HG03025 (cell line): Measurements from ENCODE around the gene ATM.
"Not testable (repeated sequence)": the region's sequence is repeated elsewhere in the genome, so short reads cannot be mapped to it uniquely, and the experiment has no call there.

ENCODE experiments used
- ATAC-seq: cut with Tn5 transposase; IDR thresholded peaks from one replicate; pipeline ENCODE4 v1.9.1; 2021; ENCODE audit warnings: mild to moderate bottlenecking, moderate library complexity; ENCODE audit not compliant: unreplicated experiment, low FRiP score

Gene ATM

DNA sequence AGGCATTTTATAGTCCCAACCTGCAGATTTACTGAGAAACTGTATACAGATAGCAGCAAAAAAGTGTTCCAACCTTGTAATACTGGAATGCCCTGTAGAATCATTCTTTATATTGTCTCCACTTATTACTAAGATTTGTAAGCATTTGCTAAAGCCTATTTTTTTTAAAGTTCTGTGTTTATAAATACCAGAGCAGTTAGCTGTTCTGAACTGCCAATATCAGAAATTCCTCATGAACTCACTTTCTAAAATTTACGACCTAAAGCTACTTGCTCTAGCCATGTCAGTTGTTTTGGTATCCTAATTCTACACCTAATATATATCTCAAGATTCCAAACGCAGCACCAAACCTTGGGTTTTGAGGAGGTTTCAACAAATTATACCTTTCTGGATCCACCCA, 141.3 kb downstream of the ATM start:
- no peak for ATAC-seq

DNA sequence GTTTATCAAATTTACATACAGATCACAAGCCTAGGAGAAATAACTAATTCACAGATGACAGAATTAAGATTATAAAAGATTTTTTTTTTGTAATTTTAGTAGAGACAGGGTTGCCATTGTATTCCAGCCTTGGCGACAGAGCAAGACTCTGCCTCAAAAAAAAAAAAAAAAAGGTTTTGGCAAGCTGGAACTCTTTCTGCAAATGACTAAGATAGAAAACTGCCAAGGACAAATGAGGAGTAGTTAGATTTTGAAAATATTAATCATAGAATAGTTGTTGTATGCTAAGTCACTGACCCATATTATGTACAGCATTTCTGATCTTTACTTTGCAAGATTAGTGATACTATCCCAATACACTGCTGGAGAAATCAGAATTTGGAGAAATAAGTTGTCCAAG, 145.3 kb downstream of the ATM start:
- ATAC-seq: no peak

DNA sequence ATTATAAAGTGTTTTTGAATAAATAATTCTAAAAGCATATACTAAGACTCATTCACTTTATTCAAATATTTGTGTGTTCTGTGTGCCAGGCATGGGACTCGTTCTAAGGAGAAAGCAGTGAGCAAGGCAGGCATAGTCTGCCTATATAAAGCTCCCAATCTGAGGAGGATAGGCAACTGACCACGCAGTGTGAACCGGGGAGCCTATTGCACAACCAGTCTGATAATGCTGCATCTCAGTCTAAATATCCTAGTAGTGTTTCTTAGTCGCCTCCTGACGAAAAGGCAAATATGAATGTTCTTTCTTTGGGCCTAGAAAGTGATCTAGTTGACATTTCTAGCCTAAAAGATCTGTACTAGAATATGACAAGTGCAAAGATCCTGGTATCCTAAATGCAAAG, 146.2 kb downstream of the ATM start:
- no peak for ATAC-seq

DNA sequence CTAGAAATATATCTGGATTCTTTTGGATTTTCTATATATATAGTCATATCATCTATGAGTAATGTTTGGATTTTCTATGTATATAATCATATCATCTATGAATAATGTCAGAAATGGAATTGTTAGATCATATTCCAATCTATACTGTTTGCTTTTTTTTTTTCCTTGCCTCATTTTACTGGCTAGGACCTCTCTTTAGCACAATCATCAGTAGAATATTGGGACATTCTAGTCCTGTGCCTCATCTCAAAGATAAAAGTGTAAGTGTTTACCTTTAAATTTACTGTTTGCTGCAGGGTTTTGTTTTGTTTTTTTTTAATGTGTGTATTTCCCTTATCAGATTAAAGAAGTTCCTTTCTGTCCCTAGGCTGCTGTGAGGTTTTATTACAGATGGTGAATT, 147.4 kb downstream of the ATM start:
- no peak for ATAC-seq

DNA sequence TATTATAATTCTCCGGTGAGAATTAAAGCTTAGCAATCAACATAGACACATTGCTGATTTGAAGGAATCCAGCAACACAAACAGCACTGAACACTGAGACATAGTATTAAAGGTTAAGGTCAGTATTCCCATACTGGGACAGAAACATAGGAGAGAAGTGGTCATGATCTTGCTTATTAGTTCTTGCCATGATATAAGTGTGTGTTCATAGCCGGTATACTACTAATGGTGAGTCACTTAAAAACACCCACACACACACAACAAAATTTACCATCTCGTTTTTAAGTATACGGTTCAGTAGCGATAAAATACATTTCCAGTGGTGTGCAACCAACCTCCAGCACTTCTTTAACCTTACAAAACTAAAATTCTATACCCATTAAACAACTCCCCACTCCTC, 148.1 kb downstream of the ATM start:
- ATAC-seq: no peak

DNA sequence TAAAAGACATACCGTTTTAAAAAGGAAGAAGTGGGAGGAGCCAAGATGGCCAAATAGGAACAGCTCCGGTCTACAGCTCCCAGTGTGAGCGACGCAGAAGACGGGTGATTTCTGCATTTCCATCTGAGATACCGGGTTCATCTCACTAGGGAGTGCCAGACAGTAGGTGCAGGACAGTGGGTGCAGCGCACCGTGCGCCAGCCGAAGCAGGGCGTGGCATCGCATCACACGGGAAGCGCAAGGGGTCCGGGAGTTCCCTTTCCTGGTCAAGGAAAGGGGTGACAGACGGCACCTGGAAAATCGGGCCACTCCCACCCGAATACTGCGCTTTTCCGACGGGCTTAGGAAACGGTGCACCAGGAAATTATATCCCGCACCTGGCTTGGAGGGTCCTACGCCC, 150.6 kb downstream of the ATM start:
- ATAC-seq: not testable (repeated sequence)

DNA sequence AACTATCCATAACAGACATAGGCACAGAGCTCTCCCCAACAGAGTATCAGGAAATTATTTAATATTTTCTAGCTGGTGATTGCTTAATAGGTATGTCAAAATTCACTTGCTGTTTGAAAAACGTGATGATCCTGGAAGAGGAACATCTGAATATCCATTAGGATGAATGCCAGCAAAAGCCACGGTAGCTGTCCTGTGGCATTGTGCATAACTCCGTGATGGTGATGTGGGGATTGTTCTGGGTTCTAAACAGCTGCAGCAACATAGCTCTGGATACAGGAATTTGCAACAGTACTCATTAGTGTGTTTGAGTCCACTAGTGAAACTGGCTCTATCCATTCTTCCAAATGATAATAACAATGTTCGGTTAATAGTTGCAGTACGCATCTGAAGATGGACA, 165.7 kb downstream of the ATM start:
- ATAC-seq: no peak

DNA sequence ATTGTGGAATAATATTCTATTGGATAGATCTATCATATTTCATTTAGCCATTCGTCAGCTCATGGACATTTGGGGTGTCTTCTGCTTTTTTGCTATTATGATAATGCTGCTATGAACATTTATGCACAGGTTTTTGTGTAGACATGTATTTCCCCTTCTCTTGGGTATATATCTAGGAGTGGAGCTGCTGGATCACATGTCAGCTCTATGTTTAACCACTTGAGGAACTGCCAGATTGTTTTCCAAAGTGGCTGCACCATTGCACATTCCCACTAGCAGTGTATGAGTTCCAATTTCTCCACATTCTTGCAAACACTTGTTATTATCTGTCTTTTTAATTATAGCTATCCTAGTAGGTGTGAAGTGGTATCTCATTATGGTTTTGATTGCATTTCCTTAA, 169.5 kb downstream of the ATM start:
- no peak for ATAC-seq

DNA sequence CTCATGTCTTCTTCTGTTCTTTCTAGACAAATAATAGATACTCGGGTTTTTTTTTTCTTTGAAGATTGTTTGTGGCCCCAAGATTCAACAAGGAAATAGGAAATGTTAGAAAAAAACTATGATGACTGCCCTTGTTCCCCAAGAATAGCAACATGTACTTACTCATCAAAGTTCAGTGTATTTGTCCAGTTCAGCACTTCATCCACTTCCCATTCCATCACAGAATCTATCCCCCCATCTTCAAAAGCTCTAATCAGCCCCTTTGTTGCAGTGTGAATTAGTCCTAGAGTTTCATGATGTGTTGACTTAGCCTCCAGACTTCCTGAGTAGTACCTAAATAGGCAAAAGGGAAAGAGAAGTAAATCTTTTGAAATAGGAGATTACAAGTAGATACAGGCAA, 170.2 kb downstream of the ATM start:
- no peak for ATAC-seq

DNA sequence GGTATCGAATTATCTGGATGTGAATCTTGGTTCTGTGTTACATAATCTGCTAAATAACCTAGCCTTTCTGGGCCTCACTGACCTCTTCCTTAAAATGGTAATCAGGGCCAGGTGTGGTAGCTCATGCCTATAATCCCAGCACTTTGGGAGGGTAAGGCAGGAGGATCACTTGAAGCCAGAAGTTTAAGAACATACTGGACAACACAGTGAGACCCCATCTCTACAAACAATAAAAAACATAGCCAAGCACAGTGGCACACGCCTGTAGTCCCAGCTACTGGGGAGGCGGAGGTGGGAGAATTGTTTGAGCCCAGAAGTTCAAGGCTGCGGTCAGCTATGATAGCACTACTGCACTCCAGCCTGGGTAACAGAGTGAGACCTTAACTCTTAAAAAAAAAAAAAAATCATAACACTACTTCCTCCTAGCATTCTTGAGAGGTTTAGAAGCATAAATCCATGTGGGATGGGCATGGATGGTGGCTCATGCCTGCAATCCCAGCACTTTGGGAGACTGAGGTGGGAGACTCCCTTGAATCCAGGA, 171.9 kb downstream of the ATM start:
- ATAC-seq: no peak

DNA sequence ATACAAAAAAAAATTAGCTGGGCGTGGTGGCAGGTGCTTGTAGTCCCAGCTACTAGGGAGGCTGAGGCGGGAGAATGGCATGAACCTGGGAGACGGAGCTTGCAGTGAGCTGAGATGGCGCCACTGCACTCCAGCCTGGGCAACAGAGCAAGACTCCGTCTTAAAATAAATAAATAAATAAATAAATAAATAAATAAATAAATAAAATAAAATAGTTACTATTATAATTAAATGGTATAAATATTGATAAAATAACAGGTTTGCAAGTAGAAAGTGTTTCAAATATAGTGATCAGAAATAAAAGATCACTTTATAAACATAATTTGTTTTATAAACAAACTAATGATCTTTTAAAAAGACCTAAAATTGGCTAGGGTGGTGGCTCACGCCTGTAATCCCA, 173.8 kb downstream of the ATM start:
- not testable (repeated sequence) for ATAC-seq

DNA sequence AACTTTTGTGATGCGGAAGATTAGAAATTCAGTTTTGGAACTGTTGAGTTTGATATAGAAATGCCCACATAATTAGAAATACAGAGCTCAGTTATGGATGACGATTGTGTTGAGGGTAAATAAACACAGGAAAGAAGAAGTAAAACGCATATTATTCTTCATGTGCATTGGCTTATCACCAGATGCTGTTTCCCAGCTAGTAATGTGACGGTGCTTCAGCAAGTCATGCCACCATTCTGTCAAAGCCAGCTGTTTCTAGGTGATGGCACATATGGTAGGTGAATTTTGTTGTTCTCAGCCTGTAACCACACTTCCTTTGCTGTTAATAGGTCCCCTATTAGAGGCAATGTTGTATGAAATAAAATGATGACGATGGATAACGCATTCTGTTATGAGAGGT, 175.6 kb downstream of the ATM start:
- no peak for ATAC-seq

DNA sequence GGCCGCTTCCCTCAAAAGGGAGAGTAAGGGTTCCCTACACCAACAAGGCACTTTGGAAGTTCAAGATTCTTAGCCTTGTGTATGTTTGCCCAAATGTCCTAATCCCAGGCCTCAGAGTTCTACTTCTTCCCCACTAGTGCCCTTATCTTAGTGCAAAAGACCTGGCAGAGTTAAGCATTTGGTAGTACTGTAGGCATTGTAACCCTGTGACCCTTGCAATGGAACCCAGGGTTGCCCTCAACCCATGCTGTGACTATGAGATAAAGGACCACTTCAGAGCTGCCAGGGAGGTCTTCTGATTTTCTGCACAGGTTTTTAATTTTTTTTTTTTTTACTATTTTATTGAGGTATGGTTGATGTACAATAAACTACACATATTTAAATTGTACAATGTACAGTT, 179.4 kb downstream of the ATM start:
- ATAC-seq: no peak

DNA sequence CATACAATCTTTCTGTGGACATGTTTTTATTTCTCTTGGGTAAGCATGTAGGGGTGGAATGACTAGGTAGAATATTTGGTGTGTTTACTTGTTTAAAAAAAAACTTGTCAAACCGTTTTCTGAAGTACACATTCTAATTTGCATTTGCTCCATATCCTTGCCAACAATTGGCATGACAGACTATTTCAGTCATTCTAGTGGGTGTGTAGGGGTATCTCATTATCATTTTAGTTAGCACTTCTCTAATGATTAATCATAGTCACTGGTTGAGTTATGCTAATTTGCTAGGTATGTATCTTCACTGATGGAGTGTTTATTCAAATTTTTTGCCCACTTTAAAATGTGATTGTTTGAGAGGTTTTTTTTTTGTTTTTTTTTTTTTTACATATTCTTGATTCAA, 180.2 kb downstream of the ATM start:
- ATAC-seq: no peak

DNA sequence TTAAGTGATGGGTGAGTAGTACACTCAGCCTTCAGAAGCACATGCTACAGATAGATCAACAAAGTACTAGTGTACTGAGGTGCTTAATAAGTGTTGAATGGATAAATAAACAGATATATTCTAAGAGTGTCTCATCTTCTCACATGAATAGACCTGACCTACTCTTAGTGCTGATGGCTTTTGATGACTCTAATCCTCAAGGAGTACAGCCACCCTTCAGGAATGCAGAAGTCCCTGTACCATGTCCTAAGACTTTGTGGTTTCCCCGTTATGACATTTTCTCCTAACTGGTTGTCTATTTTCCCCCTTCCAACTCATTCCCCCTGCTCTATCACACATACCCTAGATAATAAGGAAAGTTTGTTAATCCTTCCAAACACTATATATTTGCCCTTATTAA, 182.8 kb downstream of the ATM start:
- ATAC-seq: no peak

DNA sequence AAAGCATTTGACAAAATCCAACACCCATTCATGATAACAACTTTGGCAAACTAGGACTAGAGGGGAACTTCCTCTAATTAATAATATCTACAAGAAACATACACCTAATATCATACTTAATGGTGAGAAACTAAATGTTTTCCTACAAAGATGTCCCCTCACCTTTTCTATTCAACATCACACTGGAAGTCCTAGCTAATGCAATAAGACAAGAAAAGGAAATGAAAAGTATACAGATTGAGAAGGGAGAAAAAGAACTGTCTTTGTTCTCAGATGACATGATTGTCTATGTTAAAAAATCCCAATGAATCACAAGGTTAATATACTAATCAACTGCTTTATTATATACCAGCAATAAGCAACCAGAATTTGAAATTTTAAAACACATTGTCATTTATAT, 192.1 kb downstream of the ATM start:
- ATAC-seq: no peak

DNA sequence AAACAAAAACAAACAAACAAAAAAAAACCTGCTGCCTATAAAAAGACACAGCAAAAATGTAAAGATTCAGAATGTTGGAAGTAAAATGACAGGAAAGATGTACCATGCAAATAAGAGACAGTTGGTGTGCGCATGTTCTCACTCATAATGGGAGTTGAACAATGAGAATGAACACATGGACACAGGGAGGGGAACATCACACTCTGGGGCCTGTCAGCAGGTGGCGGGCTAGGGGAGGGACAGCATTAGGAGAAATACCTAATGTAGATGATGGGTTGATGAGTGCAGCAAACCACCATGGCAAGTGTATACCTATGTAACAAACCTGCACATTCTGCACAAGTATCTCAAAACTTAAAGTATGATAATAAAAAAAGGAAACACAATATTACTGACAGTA, 194.7 kb downstream of the ATM start:
- not testable (repeated sequence) for ATAC-seq
